HuH-7.5 (cell line): ENCODE results near the gene GRIN2A.

Experiments
- DNase-seq: peaks from one replicate; pipeline ENCODE4 v3.0.0; 2011; ENCODE audit warnings: low spot score

Gene GRIN2A

DNA sequence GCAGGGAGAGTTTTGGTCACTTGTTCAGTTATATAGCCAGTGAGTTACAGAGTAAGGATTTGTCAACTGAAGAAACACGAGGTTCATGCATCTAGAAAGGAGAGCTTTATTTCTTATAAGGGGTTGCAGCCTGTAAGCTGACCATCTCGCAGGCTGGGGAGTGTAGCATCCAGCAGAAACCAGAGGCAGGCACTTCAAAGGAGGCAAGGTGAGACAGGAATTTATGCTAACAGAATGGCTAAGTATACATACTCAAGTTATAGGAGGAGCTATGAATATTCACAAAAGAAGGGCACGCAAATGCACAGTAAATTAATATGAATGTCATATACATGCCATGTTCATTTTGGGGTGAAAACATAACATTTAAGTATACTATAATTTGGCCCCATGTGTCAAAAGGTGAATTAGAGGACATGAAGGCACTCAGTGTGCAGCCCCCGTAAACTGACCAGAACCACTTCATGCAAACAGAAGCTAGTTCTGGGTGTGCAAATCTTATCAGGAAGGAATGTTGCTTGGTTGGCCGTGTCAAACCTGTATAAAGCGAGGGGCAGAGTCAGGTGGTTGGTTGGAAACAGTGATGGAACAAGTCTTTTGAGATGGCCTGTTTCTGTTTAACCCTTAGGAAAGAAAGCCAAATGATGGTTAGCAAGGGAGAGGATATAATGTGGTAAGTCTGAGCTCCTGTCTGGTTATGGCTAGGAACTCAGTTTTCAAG is 97.0 kb downstream of the GRIN2A start:
- DNase-seq = no peak

DNA sequence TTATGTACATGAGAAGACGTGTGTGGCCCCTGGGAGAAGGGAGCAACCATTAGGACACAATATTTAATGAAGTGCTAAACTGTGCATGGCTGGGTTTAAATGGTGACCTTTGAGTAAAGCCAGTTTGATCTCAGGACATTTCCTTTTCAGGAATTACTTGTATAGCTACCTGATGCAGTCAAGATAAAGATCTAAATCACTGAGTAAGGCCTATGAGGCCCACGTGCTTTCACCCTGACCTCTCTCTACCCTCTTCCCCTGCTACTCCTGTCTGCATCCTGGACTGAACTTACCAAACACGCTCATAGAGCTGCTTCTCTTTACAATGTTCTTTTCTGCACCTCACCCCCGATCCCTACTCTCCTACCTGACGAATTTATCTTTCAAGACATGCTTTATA is 98.9 kb downstream of the GRIN2A start:
- no peak for DNase-seq

DNA sequence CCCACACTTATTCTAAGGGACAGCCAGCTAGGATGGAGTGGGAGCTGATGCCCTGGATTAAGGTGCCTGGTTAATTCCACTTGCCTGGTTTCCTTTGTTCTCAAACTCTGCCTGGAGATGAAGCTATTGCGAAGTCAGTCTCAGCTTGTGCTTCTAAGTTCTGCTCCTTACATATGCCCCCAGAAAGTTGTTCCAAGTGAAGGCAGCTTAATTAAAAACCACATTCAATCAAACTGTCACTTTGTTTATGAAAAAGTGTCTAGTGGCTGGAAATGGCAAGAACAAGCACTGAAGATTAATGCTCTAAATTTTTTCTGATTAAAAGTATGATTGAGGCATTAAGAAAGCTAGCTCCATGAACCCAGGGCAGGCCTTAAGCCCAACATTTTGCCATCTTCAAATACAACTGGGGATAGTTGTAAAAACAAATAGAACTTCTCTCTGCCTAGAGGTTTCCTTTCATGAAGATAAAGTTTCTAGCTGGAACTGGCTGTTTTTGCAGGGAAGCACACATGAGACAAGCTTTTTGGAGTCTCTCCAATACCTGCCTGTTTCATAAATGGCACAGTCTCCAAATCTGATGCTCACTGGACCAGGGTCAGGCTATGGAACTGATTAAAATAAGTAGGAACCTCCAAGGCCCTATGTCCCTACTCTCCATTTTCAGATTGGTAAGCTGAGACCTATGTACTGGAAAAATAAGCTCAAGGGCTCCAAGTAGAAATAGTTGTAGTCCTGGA is 100.9 kb downstream of the GRIN2A start:
- no peak for DNase-seq

DNA sequence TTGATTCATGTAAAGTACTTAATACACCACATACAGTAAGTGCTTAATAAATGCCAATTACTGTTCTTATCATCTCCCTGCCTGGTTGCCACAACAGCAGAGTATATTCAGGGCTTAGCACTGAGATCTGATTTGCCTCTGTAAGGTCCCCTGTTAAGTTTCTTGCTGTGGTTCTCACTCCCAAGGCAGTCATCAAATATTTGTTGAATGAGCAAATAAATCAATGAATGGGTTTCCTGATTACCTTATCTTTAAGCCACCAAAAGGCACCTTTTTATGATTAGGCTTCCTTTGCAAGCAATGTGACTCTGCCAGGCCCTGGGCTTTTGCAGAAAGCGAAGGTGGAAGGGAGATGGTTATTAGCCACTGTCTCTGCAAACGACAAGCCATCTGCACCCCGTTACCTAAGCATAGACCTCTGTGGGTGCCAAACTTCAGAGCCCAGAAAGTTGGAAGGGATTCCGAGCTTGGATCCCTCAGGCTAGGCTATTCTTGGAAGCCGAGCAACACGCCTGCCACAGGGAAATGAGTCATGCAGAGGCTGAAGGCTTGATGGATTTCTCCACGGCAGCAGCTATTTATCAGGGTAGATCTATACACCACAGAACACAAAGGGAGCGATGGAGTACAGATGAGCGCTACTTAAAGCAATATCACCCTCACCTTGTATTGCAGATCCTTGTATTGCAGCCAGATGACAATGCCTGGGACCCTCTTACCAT is 102.0 kb downstream of the GRIN2A start:
- DNase-seq = no peak

DNA sequence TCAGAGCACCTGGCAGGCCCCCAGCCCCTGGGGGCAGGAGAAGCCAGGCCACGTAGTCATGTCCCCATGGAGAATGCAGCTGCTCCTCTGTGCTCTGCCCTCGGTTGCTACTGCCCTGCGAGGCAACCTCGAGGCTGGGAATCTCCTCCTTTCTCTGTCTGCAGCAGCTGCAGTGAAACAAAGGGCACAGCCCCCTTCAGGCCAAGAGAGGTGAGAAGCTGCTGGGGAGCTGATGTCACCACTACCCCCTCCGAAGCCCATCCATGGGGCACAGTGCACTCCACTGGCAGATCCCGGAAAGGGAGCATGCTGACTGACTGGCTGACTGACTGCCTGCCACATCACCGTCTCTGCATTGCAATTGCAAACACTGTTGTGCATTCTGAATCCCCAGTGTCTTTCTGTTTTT is 103.7 kb downstream of the GRIN2A start:
- no peak for DNase-seq

DNA sequence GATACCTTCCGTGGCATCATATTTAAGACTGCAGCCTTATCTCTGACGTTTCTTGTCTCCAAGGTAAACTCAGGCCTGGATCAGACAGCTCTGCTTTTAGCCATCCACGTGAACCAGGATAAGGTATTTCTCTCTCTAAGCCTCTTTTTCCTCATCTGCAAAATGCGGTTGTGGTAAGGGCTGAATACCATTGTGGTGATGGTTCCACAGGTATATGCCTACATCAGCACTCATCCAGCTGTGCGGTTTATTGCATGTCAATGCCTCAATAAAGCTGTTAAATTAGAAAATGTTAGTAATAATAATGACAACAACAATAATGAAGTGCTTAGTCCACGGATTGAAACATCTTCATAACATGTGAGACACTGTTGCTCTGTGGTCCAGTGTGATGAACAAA is 104.4 kb downstream of the GRIN2A start:
- no peak for DNase-seq

DNA sequence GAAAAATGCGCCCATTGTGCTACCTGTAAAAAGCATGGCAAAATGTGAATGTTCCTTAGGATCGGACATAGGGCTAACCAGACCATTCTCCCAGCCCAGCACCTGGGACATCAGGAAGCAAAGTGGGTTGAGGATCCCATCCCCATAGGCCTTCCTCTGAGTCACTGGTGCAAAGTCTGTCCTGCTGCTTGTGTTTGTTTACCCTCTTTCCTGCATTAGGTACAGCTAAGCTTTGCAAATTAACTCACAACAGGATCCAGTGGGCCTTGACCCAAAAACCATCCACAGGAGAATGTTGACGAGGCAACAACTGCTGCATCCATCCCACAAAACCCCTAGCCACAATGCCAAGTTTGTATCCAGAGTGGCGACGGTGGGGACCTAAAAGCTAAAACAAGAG is 106.2 kb downstream of the GRIN2A start:
- no peak for DNase-seq

DNA sequence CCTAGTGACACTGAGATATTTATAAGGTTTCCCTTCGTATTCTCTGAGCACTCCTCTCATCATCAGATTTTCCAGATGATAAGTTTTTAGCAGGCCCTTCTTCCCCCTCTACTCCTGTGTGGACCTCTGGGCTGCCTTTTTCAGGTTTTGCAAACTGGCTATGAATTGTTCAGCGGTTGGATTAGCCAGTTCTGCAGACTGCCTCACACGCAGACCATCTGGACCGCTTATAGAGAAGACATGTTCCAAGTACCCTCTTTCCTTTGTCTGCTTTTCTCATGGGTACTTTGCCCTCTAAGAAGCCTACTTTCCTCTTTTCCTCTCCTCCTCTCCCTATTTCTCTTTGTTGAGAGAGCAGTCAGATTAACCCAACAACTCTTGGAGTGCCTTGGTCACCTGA is 111.6 kb downstream of the GRIN2A start:
- DNase-seq = no peak

DNA sequence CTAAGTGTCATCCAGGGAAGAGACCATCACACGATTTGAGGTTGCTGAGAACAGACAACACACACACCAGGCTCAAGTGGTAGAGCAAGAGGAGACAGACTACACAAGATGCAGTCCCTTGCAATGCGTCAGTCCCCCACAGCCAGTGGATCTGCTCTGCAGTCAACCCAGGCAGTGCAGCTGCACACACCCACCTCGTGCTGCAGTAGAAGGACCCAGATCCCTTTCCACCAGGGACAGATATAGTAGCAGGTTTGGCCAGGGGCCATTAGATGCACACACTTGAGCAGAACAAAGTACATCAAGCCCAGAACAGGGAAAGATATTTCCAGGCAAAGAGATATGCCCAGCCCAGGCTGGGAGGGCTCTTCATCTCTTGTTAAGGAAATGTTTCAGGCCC is 112.9 kb downstream of the GRIN2A start:
- no peak for DNase-seq

DNA sequence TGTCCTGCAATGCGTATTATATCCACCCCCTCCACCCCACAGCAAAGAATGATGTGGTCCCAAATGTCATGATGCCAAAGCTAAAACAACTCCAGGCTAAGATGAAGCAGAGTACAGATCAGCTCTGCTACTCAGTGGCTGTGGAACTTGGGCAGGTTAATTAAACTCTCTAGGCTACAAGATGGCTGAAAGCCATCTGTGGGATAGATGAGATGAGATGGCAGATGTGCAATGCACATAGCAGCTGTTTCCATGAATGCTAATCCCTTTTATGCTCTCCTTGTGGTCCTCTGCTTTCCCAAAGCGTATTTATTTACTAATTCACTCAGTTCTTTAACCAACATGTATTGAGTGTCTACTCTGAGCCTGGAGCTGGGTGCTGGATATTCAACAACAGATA is 114.4 kb downstream of the GRIN2A start:
- DNase-seq = no peak

DNA sequence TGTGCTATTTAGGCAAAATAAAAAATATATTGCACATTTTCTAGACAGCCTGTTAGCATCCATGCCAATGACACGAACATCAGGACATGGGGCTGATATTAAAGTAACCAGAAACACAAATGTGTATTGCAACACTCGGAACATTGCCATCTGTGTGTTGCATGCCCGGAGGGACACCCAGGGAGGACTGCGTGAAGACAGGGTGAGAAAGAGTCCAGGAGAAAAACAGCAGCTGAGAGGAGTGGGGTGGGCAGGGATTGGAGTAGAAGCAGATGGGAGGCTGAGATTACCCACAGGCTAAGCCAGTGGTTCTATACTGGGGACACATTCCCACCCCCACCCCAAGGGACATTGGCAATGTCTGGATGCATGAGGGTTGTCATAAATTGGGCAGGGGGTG is 114.8 kb downstream of the GRIN2A start:
- DNase-seq = no peak

DNA sequence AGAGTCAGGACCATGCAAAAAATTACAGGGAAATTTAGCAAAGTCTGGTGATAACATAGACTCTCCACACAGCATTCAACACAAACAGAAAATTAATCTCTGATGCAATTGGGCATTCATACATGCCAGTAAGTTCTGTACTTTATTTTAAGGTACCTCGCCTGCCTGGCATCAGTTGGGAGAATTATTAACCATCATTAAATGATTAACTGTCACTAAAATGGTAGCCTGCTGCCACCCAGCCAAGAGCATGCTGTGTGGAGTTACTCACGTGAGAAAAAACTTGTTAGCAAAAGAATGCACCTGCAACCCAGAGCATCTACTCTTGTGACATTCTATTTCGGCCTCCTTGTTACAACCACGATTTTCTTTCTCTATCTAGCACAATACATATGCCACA is 117.2 kb downstream of the GRIN2A start:
- DNase-seq = no peak

DNA sequence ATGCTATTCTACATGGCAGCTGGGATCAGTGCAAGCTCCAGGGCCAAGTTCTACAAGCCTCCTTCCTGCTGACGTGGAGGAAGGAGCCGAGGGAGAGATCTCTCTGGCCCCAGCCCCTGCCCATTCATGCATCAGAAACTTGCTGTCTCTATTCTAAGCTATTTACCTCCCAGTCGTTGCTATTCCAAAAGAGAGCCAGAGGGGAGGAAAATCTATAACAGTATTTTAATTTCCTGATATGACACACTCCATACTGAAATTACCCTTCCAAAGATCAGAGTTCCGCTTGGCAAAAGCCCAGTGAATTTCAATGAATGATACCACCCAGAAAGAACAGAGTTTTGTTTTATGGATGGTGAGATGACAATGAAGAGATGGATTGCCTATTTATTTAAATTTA is 133.4 kb downstream of the GRIN2A start:
- no peak for DNase-seq

DNA sequence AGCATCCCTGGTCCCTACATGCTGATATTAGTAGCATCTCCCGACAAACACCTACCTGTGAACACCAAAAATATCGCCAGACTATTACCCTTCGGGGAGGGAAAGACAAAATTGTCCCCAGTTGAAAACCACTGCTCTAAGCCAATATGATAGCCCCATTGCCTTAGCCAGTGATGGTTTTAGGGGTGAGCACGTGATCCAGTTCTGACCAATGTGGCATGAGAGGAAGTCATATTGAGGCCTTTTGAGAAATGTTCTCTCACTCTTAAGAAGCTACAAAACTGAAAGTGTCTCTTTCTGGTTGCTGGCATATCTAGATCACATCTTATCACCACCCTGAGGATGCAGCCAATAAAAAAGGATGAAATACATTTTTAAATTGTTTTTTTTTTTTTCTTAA is 136.3 kb downstream of the GRIN2A start:
- no peak for DNase-seq

DNA sequence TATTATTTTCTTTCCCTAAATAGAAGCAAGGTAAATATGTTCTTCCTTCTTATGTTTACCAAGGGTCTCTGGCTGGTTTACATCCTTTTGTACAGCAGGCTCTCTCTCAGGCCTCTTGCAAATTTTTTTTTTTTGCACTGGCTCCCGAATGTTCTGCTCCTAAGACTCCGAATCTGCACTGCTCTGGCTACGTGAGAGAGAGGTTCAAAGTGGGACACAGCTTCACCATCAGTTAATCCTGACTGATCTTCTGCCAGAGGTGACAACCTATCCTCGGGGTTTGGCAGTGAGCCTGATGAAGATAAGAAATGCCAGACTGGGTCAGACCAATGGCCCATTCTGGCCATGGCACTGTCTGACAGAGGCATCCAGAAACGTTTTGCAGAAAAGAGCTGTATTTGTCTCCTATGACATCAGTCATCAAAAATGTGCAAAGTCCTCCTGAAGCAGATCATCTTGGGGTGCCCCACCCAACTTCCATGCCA is 136.9 kb downstream of the GRIN2A start:
- DNase-seq = no peak

DNA sequence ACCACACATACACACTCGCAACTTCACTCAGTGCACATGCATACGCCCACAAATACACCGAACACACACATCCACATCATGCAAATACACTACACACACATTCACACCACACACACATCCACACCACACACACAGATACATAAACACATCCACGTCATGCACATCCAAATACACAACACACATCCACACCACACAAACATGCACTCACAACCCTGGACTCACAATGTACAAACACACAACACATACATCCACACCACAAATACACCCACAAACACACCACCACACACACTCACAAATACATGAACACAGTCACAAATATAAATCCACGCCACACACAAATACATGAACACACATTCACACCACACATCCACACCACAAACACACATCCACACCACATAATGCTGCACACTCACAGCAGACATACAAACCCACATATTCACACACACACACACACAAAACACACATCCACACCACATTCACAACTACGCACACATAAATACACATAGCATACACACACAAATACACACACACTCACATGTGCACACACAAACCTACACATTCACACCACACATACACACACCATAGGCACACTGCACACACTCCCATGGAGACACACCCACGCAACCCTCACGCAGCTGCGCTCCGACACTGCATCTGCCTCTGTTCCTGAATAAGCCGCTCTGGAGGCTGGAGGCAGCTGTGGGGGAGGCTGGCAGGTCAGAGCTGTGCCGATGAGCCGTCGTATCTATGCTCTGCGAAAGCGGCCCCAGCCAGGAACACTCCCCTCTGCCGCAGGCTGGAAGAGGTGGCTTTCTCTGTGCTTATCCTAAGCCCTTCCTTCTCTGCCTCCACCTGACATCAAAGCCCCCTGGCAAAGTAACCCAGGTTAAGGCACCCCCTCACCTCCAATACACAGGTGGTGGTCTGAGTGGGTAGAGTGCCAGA is 141.8 kb downstream of the GRIN2A start:
- no peak for DNase-seq

DNA sequence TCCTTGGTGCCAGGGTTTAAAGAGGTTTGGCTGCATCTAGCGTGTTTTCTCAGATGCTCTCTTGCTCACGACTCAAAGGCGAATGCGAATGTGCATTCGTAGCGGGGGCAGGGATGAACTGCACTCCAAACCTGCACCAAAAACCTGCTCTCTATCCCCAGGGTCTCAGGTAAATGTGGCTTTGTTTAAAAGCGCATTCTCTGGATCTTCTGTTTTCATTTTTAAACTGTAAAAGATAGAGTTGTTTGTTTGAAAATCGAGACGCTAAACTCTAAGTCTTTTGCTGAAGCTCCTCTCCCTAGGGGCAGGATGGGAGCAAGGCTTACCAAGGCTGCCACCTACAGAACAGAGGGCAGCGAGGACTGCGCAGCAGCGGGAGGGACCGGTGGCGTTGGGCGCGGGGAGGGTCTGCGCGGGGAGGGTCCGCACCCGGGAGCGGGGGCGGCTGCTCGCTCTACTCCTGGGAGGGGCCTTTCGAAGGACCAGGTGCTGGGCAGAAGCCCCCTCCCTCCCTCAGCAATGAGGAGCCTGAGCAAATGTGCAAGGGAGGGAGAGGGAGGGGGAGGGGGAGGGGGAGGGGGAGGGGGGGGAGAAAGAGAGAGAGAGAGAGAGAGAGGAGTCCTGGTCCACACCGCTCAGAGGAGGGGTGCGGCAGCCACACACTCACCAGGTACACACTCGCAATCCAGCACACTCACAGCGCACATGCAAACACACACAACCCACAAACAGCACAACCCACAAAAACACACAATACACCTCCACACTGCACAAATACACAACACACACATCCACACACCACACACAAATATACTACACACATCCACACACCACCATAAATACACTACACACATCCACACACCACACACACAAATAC is 142.8 kb downstream of the GRIN2A start:
- no peak for DNase-seq

DNA sequence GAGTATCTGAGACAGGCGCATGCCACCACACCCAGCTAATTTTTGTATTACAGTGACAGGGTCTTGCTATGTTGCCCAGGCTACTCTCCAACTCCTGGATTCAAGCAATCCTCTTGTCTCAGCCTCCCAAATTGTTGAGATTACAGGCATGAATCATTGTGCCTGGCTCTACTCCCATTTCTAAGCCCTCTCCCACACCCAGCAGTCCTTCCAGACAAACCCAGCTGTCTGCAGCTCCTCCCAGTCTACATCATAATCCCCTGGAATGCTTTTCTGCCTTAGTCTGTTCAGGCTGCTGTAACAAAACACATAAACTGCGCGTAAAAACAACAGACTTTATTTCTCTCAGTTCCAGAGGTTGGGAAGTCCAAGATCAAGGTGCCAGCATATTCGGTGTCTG is 144.5 kb downstream of the GRIN2A start:
- DNase-seq = no peak

DNA sequence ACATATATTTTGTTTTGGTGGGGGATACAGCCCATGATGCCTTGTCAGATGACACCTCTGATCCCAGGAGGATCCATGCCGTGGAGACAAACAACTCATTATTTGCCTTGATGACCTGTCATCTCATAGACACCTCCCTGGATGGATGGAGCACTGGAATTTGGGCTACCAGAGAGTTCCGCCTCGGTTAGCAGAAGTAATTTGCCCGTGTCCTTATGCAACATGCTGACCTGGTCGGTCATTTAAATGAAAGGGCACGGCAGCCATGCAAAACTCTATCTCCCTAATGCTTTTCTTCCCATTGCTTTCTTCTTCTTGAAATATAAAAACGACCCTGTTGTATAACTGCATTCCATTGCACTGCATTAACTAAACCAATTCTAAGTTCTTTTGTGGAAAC is 145.3 kb downstream of the GRIN2A start:
- no peak for DNase-seq

DNA sequence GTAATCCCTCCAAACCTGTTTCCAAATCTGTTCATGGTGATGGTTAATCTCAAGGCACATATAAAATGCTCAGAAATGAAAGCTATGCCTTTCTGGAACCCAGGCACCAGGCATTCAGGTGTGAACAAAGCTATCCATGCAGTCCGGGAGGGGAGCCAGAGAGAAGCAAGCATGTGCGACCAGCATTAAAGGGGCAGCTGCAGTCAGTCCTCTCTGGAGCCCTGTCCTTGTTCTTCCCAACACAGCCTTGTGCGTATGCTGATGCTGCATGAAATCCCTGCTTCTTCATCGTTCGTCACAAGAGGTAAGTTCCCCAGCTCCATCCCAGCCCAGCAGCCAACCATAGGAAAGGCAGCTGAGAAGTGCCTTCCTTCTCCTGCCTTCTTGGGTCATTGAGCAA is 148.7 kb downstream of the GRIN2A start:
- no peak for DNase-seq

DNA sequence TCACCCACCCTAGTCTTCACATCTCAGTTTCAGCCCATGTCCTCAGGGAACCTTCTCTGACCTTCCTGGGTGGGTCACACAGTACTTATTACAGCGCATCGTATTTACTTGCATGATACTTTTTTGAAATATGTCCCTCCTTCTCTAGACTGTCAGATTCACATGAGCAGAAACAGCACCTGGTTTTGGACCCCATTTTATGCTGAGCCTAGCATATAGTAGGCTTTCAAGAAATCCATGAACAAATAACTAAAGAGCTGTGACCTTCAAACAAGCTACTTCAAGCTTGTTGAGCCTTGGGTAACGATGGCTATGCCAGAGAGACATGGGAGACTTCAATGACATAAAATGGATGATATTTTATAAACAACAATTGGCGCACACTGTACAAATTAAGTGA is 150.3 kb downstream of the GRIN2A start:
- DNase-seq = no peak
